Gastroesophageal sphincter (tissue), 3 donors: Measurements from ENCODE around the gene TMEM63A.

Experiments used
- EP300 ChIP-seq: sonication (generic); formaldehyde crosslinking; IDR thresholded peaks from one replicate; pipeline ENCODE4 v1.6.1; 2017; ENCODE audit warnings: antibody characterized with exemption, mild to moderate bottlenecking
- POLR2A ChIP-seq, 2 donors: fragments of 450-650 bp; IDR thresholded peaks; one replicate each; pipeline ENCODE4 v1.6.1; 2017; ENCODE audit warnings: antibody characterized with exemption in 2 of 2, mild to moderate bottlenecking in 2 of 2, moderate library complexity in 1 of 2
- POLR2AphosphoS5 ChIP-seq: sonication (generic); formaldehyde crosslinking; IDR thresholded peaks from one replicate; pipeline ENCODE4 v1.6.1; 2017; ENCODE audit warnings: antibody characterized with exemption
- TF ChIP-seq, protein P1 (sequence below), 4 experiments: fragments of 200-600 bp in 2 of 4; fragments of 450-650 bp in 2 of 4; sonication (generic) in 1 of 4; IDR thresholded peaks; one replicate each; pipeline ENCODE4 v1.5.1; 2017 to 2019; ENCODE audit warnings: antibody characterized with exemption in 4 of 4, mild to moderate bottlenecking in 2 of 4, moderate library complexity in 2 of 4

DNA sequence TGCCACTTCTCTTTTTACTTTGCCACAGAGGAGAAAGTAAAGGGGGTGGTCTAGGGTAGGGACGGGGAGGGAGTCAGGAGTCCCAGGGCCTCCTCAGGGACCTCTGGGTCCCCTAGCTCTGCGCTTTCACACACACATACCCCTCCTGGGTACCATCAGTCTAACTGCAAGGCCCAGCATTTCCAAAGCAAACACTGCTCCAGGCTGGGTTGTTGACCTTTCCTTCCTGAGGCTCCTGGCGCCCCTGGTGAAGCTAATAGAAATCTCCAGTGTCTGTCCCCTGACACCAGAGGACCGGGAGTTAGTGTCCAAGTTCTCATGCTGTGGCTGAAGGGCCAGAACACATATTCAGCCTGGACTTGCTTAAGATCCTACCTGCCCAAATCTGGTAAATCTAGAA is 3.9 kb downstream of the TMEM63A start:
- TF ChIP-seq POLR2A (IDR thresholded peaks at IDR 0.05), result no peak
- TF ChIP-seq, protein P1, sequence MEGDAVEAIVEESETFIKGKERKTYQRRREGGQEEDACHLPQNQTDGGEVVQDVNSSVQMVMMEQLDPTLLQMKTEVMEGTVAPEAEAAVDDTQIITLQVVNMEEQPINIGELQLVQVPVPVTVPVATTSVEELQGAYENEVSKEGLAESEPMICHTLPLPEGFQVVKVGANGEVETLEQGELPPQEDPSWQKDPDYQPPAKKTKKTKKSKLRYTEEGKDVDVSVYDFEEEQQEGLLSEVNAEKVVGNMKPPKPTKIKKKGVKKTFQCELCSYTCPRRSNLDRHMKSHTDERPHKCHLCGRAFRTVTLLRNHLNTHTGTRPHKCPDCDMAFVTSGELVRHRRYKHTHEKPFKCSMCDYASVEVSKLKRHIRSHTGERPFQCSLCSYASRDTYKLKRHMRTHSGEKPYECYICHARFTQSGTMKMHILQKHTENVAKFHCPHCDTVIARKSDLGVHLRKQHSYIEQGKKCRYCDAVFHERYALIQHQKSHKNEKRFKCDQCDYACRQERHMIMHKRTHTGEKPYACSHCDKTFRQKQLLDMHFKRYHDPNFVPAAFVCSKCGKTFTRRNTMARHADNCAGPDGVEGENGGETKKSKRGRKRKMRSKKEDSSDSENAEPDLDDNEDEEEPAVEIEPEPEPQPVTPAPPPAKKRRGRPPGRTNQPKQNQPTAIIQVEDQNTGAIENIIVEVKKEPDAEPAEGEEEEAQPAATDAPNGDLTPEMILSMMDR (IDR thresholded peaks at IDR 0.05), result no peak
- TF ChIP-seq POLR2AphosphoS5, result no peak
- no peak for TF ChIP-seq EP300
